GM19351 (cell line): ENCODE measurements around the gene KDM8.

Experiments used
- ATAC-seq: cut with Tn5 transposase; IDR thresholded peaks from one replicate; pipeline ENCODE4 v1.9.1; 2021; ENCODE audit warnings: mild to moderate bottlenecking, moderate library complexity; ENCODE audit not compliant: unreplicated experiment

Gene KDM8

DNA sequence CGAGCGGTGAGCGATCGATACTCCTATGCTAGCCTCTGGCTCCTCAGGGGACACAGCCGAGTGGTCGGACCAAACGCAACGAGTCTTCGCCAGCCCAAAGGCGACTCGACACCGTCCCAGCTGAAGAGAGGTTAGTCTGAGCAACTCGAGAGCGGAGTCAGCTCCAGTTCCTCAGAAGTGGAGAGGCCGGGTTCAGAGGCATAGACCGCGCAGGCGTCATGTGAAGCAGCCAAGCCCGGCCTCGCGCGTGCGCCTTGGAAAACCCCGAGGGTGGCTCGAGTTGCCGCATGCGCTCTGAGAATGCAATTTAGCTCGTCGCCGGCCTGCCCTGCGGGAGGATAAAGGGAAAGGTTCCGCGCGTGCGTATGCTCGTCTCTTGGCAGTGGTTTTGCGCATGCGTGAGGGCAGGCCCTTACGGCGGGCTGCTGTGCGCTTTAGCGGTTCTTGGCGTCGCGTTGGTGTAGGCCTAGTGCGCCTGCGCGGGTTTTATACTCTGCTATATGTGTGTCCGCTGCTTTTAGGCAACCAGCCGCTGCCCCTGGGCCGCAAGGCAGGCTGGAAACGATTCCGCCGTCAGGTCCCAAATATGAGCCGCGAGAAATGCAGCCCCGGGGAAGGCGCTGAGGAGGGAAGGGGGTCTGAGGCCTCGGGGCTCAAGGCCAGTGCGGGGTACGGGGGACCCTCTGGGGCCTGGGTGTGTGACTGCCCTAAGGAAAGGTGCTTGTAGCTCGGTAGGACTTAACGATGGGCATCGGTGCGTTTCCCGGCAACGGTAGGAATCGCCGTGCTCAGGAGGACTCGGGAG, at the start of gene KDM8:
Gene KDM8 (plus strand): TSS at position 20 of the 805 bp plus-strand sequence. CDS start 6,598 bp downstream, outside the sequence.
- peak; percentile 84 for ATAC-seq

DNA sequence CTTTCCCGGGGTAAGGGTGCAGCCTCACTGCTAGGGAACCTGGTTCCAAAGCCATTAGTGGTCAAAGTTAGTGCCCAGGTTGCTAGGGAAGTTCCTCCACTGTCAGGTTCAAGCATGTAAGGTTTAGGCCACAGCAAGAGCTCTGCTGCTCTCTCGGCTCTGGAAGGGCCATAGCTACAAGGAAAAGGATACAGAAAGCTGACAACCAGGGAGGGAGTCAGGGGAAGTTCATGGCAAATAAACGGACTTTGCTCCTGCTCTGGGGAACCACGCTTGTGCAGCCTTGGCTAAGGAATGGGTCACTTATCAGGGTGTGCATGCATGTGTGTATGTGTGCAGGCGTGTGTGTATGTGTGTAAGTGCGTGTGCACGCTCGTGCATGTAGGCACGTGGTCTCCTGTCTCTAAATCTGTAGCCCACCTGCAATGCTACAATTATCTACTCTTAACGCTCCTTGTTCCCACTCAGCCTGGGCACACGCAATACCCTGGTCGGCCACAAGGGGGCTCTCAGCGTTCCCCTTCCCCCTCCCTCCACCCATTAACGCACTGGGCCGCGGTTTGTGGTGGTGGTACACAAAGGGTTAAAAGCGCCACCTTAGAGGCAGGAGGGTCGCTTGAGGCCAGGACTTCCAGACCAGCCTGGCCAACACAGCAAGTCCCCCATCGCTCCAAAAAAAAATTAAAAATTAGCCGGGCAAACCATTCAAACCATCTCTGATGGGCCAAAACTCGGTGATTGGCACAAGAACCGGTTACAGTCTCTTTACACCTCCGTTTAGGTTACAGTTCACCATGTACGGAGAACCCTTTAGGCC, 48.4 kb upstream of the KDM8 start:
- ATAC-seq = peak; percentile 82

DNA sequence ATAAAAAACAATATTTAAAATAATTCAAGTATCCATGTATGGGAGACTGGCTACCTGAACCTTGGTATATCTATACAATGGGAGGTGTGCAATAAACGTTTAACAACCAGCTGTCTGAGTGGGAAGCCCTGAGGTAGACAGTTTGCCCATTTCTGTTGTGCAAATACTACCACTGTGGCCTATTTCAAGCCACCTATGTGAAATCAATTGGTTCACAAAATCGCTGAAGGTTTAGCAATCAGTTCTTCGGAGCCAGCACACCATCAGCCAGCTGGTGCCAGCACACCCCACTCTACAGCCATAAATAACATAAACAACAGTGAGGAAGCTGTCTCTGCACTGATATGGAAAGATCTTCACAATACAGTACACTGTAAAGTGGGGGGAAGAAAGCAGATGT, 46.7 kb upstream of the KDM8 start:
- ATAC-seq = no peak

DNA sequence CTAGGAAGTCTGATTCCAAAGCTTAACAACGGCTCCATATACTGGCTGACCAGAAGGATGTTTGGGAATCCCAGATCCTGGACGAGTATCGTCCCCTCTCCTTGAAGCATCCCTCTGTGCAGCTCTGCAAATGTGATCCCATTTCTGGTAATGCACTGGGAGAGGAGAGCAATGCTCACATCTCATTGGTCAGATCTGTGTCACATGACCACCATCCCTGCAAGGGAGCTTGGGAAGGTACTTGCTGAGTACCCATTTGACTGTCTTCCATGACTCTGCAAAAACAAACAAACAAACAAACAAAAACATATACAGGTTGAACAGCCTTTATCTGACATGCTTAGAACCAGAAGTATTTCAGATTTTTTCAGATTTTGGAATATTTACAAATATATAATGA, 41.9 kb upstream of the KDM8 start:
- ATAC-seq = no peak

DNA sequence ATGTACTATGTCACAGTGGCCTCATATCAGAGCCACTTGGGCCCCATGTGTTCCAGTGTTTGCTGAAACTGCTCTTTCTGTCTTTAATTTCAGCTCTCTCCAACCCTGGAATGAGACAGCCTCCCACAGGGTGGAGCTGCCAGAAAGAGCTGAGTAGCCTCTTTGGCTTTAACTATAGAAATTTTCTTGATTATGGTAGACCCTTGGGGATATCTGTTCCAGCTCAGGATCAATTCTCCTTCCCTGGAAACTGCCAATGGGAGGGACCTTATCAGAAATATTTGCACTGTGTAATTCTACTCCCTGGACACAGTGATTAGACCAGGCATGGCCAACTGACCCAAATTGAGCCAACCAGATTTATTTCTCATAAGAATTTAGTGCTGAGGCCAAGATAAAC, 39.0 kb upstream of the KDM8 start:
- ATAC-seq = no peak

DNA sequence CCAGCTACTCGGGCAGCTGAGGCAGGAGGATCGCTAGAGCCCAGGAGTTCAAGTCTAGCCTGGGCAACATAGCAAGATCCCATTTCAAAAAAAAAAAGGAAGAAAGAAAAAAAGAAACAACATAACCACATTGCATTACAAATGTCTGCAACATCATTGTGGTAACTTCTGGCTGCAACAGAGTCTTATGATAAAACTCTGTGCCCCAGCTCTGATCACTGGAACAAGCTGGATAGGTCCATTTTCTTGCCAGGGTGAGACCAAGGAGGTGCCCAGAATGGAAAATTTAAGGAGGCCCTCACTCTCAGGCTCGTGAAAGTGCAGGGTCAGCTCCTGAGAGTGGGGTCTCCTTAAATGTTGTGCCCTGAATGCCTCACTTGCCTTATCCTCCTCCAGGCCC, 37.8 kb upstream of the KDM8 start:
- no peak for ATAC-seq

DNA sequence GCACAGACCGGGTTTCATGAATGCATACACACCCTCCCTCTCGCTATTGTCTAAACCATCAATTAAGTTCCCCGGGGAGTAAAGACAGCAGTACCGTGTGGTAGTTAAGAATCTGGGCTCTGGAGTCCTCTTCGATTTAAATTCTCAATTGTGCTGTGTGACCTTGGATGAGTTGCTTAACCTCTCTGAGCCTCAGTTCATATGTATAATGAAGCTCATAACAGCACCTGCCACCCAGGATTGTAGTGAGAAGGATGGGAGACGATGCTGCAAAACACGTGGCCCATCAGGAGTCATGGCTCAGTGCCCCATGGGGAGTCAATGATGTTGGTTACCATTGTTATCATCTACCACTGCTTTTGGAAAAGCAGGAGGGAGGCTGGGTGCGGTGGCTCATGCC, 34.5 kb upstream of the KDM8 start:
- no peak for ATAC-seq

DNA sequence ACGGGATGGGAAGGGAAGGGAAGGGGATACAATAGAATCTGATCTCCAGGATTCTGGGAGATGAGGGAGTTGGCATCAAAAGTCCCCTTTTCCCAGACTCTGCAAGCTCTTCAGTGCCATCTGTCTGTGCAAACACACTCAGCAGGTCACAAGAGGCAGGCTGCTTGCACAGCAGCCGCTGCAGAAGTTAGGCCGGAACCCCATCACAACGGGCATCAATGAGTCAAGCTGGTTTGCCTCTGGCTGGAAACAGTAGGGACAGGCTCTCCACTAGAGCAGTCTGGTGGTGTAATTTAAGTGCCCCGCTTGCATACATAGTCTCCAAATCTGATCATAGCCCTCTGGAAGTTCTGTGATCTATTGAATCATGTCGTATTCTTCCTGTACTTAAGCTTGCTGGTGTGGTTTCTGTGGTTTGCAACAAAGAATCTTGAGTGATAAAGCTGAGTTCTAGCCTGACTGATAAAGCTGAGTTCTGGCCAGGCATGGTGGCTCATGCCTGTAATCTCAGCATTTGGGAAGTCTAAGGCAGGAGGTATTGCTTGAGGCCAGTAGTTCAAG, 33.7 kb upstream of the KDM8 start:
- no peak for ATAC-seq

DNA sequence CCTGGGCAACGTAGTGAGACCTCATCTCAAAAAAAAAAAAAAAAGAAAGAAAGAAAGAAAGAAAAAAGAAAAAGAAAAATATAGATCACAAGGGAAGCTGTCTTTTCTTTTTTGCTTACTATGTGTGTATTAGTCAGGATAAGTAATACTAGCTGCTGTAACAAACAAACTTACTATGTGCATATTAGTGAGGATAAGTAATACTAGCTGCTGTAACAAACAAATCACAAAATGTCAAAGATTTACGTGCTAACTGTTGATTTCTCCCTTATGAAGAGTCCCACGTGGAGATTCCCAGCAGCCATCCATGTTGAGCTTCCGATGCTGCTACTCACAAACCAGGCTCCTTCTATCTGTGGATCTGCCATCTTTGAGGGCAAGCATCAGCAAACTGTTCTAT, 31.7 kb upstream of the KDM8 start:
- no peak for ATAC-seq

DNA sequence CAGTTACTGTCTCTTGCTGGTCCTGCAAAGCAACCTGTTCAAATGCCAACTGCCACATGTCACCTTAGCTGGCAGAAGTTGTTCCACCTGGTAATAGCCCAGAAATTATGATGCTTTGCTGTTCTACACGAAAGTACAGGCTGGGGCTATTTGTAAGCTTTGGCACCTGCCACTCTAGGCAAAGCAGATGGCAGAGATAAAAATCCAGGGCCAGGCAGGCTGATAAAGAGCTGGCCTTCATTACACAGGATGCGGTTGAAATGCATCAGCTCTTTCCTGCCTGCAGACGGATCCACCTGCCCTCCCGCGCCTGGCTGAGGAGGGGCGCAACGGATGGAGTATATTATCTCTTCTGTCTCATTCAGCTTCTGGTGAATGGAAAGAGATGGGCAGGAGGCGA, 29.3 kb upstream of the KDM8 start:
- no peak for ATAC-seq

DNA sequence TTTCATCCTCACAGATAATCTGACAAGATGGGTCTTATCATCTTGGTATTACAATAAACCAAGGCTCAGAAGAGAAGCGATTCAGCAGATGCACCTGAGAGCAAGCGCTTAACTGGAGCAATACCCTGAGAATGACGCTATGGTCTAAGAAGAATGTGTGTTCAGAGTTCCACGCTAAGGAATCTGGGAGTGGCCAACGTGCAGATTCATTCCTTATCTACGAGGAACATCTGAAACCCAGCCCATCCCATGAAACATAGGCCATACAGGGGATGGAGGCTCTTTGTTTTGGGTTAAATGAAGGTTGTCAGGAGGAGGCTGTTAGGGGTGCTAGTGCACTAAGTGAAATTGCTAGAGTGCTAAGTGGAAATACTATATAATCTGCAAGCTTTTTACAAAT, 28.5 kb upstream of the KDM8 start:
- ATAC-seq = no peak

DNA sequence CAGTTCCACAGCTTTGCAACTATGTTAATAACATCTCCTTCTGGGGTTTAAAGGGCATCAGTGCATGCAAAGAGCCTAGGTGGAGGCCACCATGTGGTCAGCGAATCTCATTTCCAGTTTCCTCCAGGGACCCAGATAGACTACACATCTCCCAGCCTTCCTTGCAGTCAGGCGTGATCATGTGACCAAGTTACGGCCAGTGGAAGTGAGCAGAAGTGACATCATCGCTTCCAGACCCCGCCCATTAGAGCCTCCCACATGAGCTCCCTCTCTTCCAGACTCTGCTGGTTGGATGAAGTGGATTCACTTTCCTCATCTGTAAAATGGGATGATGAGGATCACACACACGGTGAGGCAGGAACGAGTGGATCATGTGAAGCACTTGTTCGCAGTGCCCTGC, 27.4 kb upstream of the KDM8 start:
- ATAC-seq = no peak

DNA sequence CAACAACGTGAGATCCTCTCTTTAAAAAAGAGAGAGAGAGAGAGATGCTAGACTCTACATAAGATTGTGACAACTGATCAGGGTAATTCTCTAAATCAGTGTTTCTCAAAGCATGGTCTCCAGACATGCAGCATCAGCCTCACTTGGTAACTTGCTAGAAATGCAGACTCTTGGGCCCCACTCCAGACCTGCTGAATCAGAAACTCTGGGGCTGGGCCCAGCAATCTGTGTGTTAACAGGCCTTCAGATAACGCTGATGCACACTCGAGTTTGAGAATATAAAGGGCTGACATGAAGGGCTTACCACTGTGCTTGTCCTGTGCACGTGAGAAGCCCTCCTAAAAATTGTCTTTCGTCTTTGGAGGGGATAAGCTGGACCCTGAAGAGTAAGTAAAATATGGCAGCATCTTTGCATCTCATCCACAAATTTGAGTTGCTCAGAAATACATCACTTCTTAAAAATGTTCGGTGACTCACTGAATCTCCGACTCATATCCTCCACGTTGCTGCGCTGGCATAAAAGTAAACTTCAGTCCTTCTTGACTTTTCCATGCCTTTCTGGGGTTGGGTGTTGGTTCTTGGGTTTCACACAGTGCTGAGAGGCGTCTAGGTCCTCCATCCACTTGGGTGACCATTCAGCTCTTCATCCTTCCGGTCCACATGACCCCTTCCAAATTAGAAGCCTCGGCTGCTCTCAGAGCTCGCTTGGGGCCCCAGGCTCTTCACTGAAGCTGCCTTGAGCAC, 26.1 kb upstream of the KDM8 start:
- no peak for ATAC-seq

DNA sequence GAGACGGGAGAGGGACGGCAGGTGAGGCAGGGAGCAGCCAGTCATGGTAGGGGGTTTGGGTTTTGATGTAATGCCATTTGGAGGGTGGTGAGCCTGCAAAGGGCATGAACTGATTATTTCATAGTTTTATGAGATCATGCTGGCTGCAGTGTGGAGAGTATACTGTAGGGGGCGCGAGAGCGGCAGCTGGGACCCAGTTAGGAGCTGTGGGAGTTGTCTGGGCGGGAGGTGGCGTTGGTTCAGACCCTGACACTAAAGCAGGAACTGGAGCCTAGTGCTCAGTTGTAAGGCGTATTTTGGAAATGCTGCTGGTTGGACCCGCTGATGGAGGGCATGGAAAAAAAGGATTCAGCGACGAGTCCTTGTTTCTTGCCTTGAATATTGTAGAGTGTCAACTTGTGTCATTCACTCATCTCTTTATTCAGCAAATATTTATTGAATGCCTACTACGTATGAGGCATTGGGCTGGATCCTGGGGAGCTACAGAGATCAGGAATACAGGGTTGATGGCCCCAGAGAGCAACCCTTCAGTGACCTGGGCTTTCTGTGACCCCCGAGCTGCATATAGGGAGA, 23.7 kb upstream of the KDM8 start:
- peak; percentile 97 for ATAC-seq

DNA sequence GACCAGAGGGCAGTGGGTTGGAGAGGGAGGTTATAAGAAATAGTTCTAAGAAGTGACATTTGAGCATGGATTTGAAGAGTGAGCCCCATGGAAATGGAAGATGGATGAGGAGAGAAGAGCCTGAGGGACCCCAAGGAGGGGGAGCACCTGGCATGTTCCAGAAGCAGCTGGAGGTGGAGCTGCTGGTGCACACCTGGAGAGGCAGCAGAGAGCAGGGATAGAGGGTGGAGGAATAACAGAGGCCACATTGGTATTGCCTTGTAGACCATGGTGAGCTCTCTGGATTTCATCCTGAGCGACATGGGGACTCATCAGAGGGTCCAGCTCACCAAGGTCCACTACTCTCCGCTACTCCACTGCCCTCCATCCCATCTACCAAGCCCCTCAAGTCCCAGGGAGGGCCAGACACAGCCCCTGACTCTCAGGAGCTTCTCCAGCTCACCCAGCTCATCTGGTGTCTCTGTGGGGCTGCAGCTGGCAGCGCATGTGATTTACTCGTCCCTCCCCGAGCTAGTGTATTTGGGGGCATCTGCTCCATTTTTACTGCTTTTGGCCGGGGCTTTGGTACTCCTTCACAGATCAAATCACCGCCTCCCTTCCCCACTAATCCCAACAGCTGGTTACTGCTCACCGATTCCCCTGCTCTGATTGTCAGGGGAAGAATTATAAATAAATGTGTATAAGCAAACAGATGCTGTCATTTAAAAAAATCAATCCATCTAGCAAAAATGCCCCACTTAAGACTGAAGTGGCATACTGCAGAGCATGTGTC, 22.1 kb upstream of the KDM8 start:
- no peak for ATAC-seq

DNA sequence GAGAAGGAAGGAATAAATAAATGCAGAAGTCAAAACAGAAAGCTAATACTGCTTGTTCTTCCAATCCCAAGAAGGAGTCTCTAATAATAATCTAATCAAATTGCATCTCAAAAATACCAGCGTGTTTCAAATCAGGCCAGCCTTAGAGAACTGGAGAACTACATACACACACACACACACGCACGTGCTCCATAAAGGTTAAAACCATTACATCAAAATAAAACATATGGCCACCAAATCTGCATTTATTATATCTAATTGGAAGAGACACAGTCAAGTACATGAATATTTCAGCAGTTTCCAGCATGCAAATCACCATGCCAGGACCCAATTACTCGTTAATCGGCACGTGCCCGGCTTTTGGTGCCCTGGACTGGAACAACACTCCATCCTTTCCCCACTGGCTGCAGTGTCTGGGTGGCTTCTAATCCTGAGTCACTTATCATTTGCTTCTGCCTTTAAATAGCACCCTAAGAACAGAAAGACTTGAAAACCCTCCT, 20.4 kb upstream of the KDM8 start:
- no peak for ATAC-seq

DNA sequence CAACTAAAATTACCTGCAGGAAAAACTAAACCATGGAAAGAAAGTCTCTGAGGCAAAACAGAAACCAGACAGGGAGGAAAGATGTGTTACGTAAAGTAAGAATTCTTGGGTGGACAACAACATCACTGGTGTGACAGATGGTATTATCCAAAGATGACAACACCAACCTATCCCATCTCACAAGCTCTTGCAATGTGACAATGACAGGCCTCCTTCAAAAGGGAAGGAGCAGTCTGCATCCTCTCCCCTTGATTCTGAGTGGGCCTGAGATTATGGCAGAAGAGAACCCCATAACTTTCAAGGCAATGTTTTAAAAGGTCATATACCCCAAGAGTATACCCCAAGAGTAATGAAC, 17.6 kb upstream of the KDM8 start:
- ATAC-seq = no peak

DNA sequence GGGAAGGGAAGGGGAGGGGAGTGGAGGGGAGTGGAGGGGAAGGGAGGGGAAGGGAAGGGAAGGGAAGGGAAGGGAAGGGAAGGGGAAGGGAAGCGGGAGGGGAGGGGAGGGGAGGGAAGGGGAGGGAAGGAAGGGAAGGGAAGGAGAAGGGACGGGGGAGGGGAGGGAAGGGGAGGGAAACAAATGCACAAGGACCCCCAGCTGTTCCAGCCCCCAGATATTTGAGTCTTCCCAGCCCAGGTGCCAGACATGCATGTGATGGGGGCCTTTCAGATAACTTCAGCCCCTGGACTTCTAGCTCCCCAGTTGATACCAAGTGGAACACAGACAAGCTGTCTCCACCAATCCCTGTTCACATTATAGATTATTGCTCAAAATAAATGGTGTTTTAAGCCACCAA, 14.7 kb upstream of the KDM8 start:
- no peak for ATAC-seq

DNA sequence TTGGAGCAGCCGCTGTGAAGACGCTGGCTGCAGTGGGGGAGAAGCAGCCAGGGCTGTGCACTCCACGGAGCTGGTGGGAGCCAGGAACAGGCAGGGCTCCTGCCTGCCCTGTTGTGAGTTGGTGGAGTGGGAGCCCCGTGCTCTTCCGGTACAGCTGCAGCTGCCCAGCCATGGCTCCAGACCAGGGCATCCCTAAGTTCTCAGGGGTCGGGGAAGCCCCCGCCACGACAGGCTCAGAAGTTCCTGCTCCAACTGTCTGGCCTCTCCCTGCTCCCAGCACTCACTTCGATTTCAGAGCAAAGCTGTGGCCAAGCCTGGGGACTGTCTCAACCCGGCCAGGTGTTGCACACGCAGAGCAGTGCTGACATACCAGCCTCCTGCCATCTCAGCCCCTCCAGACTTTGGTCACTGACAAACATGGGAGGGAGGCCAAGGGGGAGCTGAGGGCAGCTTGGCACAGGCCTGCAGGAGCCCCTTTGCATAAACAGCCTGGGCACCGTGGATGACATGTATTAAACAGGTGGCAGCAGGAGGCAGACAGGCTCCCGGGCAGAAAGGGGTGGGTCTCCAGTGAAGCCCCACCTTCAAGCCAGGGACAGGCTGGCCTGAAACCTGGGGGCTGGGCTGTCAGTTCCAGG, 13.9 kb upstream of the KDM8 start:
- no peak for ATAC-seq
